Glutamatergic neuron (in vitro differentiated cells): ENCODE data around the gene TOM1. TPM values are rescaled to one million over a fixed set of nuclear protein-coding genes. Genes with fewer than 3 reads are reported as not detected.

ENCODE experiments used
- DNase-seq: peaks from one replicate; pipeline ENCODE4 v3.0.0; 2022
- H3K27ac Mint-ChIP-seq: one replicate; pipeline ENCODE4 v1.8.0; 2020; ENCODE audit warnings: mild to moderate bottlenecking, mixed read lengths, inconsistent platforms; ENCODE audit not compliant: unreplicated experiment
- H3K27me3 Mint-ChIP-seq: one replicate; pipeline ENCODE4 v1.8.0; 2020; ENCODE audit warnings: mild to moderate bottlenecking, moderate library complexity, mixed read lengths, inconsistent platforms; ENCODE audit not compliant: unreplicated experiment
- H3K36me3 Mint-ChIP-seq: one replicate; pipeline ENCODE4 v1.8.0; 2020; ENCODE audit warnings: mild to moderate bottlenecking, mixed read lengths, inconsistent platforms; ENCODE audit not compliant: unreplicated experiment
- H3K4me1 Mint-ChIP-seq: one replicate; pipeline ENCODE4 v1.8.0; 2020; ENCODE audit warnings: mild to moderate bottlenecking, low read depth, mixed read lengths, inconsistent platforms; ENCODE audit not compliant: unreplicated experiment
- H3K4me3 Mint-ChIP-seq: one replicate; pipeline ENCODE4 v1.8.0; 2020; ENCODE audit warnings: mild to moderate bottlenecking, mixed read lengths, inconsistent platforms; ENCODE audit not compliant: unreplicated experiment
- H3K9me3 Mint-ChIP-seq: one replicate; pipeline ENCODE4 v1.8.0; 2020; ENCODE audit warnings: mild to moderate bottlenecking, moderate library complexity, mixed read lengths, inconsistent platforms; ENCODE audit not compliant: unreplicated experiment
- CTCF ChIP-seq: fragments of 200-600 bp; sonication (generic); IDR thresholded peaks from one replicate; pipeline ENCODE4 v1.5.0; 2021; ENCODE audit not compliant: partially characterized antibody, unreplicated experiment
- total RNA-seq: library from RNA; stranded (reverse); fragmentation: NEBNext Ultra II Directional; extraction: Animal tissue kit (Norgen Biotek cat#: 25700); gene quantifications from one replicate; pipeline ENCODE4 v1.2.1, GENCODE V29; 2021; ENCODE audit not compliant: unreplicated experiment

TOM1 gene
- total RNA-seq, 1 donor from 2014 or later = 40.6 TPM

GRCh38 chr22:35367331-35367886, 67.7 kb downstream of the TOM1 start:
- Mint-ChIP-seq H3K4me1 (peaks cover 2% of the 10 kb centered on the region), H3K27me3 (peaks cover 9% of the 10 kb centered on the region), H3K27ac (no peak overlapping the region), H3K4me3 (no peak overlapping the region), H3K36me3 (no peaks in the 10 kb centered on the region), H3K9me3 (peaks cover 8% of the 10 kb centered on the region)
- TF ChIP-seq CTCF = no peak
- no peak for DNase-seq

DNA sequence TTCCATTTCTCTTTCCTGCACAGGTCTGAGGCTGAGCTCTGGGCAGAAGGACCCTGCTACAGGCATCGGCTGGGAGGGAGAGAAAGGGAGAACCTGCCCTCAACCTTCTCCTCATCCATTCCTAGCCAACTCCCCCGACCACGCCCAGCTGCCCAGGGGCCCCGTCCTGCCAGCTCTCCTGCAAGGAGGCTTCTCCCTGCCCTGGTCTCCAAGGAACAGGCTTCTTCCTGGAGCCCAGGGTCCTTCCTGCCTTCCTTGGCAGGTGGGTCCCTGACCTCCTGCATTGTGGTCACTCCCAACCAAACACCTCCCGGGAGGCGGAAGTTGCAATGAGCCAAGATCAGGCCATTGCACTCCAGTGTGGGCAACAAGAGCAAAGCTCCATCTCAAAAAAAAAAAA, 68.7 kb downstream of the TOM1 start:
- H3K27me3 Mint-ChIP-seq = peaks cover 9% of the 10 kb centered on the region

DNA sequence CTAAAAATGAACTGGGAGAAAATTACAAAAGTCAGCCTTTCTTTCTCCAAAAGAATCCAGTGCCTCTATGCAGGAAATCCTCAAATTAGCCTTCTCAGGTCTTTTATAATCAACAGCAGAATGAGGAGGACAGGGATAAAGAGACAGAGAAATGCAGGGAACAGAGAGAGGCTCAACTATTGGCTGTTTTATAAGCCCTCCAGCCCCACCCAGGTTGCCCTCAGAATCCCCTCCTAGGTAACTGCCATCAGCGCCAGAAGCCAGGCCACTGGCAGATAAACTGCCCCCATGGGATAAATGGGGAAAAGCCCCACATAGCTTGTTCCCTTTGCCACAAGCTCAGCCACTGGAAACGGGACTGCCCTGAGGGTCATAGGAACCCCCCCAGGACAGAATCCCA, 70.3 kb downstream of the TOM1 start:
- Mint-ChIP-seq H3K9me3 (peaks cover 8% of the 10 kb centered on the region), H3K4me1 (peaks cover 2% of the 10 kb centered on the region), H3K36me3 (no peaks in the 10 kb centered on the region), H3K27me3 (peaks cover 9% of the 10 kb centered on the region), H3K4me3 (no peak overlapping the region), H3K27ac (no peak overlapping the region)
- no peak for DNase-seq
- TF ChIP-seq CTCF = no peak

More for the DNA sequence above, 68.7 kb downstream of the TOM1 start:
- Mint-ChIP-seq H3K27ac (no peak overlapping the region), H3K4me1 (peaks cover 2% of the 10 kb centered on the region), H3K4me3 (no peak overlapping the region), H3K9me3 (peaks cover 8% of the 10 kb centered on the region), H3K36me3 (no peaks in the 10 kb centered on the region)
- TF ChIP-seq CTCF = no peak
- DNase-seq = no peak

DNA sequence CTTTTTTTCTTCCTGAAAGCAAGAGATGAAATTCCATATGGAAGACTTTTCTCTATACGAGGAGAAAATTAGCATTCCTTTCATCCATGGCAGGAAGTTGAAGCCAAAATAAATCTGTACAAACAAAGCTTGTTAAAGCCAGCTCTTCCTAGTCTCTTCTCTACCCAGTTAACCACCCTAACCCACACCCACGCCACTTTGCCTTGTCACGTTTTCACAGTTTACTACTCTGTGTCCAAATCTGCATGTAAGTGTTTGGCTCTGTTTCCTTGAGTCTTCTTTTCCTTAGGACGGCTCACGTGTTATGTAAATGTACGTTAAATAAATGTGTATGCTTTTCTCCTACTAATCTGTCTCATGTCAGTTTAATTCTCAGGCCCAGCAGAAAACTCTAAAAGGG, 74.1 kb downstream of the TOM1 start:
- no peak for TF ChIP-seq CTCF
- no peak for DNase-seq
- no peak overlapping the region for H3K27ac Mint-ChIP-seq
- H3K4me3 Mint-ChIP-seq = no peak overlapping the region
- H3K27me3 Mint-ChIP-seq = peaks cover 13% of the 10 kb centered on the region
- no peaks in the 10 kb centered on the region for H3K36me3 Mint-ChIP-seq
- peaks cover 14% of the 10 kb centered on the region for H3K4me1 Mint-ChIP-seq
- H3K9me3 Mint-ChIP-seq = peaks cover 17% of the 10 kb centered on the region

GRCh38 chr22:35375031-35375430, 75.3 kb downstream of the TOM1 start:
- no peak overlapping the region for H3K4me3 Mint-ChIP-seq
- no peak for TF ChIP-seq CTCF
- no peak for DNase-seq
- peaks cover 12% of the 10 kb centered on the region for H3K4me1 Mint-ChIP-seq
- peaks cover 13% of the 10 kb centered on the region for H3K27me3 Mint-ChIP-seq
- peaks cover 17% of the 10 kb centered on the region for H3K9me3 Mint-ChIP-seq
- H3K36me3 Mint-ChIP-seq = no peaks in the 10 kb centered on the region
- no peak overlapping the region for H3K27ac Mint-ChIP-seq
